HL-60 (cell line): ENCODE results near the gene TAX1BP1.

Experiments
- DNase-seq, 2 experiments: peaks; one replicate each; pipeline ENCODE4 v3.0.0-alpha.2; 2010 to 2020; ENCODE audit warnings: low read depth in 1 of 2, low spot score in 1 of 2
- H3K27ac ChIP-seq: fragments of 250-450 bp; sonication (Bioruptor Pico); replicated peaks from 2 replicates; pipeline ENCODE4 v1.5.1; 2020; ENCODE audit warnings: mild to moderate bottlenecking, moderate library complexity
- H3K27me3 ChIP-seq: fragments of 250-450 bp; sonication (Bioruptor Pico); 2 replicates; pipeline ENCODE4 v1.5.1; 2021; ENCODE audit warnings: mild to moderate bottlenecking, moderate library complexity; ENCODE audit not compliant: insufficient read depth, poor library complexity, severe bottlenecking
- H3K4me3 ChIP-seq: replicated peaks from 2 replicates; pipeline ENCODE4 v1.5.1; 2011; ENCODE audit warnings: mild to moderate bottlenecking, control low read depth, low read length; ENCODE audit not compliant: insufficient read depth
- GABPA ChIP-seq: IDR thresholded peaks from 2 replicates; pipeline ENCODE4 v1.6.1; 2012; ENCODE audit warnings: low read depth
- POLR2AphosphoS5 ChIP-seq: IDR thresholded peaks from 2 replicates; pipeline ENCODE4 v1.6.1; 2012; ENCODE audit warnings: low read depth
- SPI1 ChIP-seq: IDR thresholded peaks from 2 replicates; pipeline ENCODE4 v1.6.1; 2012; ENCODE audit warnings: low read depth, mild to moderate bottlenecking, borderline replicate concordance
- TF ChIP-seq, protein P1 (sequence below): IDR thresholded peaks from 2 replicates; pipeline ENCODE4 v1.6.1; 2012; ENCODE audit warnings: low read depth; ENCODE audit not compliant: insufficient replicate concordance
- TF ChIP-seq, protein P2 (sequence below): IDR thresholded peaks from one replicate; pipeline ENCODE4 v1.5.1; 2011; ENCODE audit warnings: low read length, control low read depth, inconsistent platforms; ENCODE audit not compliant: insufficient read depth

The TAX1BP1 gene

DNA sequence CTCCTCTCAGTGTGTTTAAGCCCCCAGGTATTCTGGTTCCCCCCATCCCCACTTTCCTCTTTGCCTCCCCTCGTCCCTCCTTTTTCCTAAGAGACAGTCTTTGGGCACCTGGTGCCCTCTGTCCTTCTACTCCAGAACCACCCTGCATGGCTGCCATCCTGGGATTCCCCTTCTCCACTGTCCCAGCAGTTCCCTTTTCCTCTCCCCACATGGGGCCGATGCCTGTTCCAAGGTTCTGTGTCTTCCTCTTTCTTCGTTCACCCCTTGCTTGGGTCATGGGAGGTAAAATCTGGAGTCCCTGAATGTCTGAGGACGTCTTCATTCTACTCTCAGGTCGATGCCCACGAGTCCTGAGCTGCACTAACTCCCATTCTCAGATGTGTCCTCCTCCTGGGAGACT is 120.8 kb downstream of the TAX1BP1 start:
- TF ChIP-seq SPI1, result peak; percentile 88
- TF ChIP-seq, protein P1, sequence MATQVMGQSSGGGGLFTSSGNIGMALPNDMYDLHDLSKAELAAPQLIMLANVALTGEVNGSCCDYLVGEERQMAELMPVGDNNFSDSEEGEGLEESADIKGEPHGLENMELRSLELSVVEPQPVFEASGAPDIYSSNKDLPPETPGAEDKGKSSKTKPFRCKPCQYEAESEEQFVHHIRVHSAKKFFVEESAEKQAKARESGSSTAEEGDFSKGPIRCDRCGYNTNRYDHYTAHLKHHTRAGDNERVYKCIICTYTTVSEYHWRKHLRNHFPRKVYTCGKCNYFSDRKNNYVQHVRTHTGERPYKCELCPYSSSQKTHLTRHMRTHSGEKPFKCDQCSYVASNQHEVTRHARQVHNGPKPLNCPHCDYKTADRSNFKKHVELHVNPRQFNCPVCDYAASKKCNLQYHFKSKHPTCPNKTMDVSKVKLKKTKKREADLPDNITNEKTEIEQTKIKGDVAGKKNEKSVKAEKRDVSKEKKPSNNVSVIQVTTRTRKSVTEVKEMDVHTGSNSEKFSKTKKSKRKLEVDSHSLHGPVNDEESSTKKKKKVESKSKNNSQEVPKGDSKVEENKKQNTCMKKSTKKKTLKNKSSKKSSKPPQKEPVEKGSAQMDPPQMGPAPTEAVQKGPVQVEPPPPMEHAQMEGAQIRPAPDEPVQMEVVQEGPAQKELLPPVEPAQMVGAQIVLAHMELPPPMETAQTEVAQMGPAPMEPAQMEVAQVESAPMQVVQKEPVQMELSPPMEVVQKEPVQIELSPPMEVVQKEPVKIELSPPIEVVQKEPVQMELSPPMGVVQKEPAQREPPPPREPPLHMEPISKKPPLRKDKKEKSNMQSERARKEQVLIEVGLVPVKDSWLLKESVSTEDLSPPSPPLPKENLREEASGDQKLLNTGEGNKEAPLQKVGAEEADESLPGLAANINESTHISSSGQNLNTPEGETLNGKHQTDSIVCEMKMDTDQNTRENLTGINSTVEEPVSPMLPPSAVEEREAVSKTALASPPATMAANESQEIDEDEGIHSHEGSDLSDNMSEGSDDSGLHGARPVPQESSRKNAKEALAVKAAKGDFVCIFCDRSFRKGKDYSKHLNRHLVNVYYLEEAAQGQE, result no peak
- Histone ChIP-seq H3K4me3 (no peak overlapping the region), H3K27me3 (no peaks in the 10 kb centered on the region), H3K27ac (no peak overlapping the region)
- peak in 1 of 2 experiments; percentile 14 for DNase-seq

DNA sequence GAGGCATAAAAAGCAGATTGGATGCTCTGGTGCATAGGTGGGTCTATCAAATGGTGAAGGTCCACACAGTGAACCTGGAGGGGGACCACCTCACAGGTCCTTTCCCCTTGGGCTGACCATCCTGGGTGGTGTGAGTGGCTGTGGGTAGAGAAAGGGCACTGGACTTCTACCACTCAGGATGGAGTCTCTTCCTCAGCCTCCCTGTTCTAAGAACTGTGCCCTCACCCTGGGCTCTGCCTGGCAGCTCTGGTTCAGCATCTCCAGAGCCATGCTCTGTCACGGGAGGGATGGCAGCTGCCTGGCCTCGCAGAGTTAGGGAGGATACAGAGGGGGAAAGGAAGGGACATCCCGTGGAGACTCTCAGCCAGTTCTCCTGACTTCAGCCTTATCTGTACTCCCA is 121.8 kb downstream of the TAX1BP1 start:
- Histone ChIP-seq H3K27ac (no peak overlapping the region), H3K4me3 (no peak overlapping the region), H3K27me3 (no peaks in the 10 kb centered on the region)
- TF ChIP-seq GABPA, result no peak
- TF ChIP-seq, protein P1, result no peak
- TF ChIP-seq, protein P2, sequence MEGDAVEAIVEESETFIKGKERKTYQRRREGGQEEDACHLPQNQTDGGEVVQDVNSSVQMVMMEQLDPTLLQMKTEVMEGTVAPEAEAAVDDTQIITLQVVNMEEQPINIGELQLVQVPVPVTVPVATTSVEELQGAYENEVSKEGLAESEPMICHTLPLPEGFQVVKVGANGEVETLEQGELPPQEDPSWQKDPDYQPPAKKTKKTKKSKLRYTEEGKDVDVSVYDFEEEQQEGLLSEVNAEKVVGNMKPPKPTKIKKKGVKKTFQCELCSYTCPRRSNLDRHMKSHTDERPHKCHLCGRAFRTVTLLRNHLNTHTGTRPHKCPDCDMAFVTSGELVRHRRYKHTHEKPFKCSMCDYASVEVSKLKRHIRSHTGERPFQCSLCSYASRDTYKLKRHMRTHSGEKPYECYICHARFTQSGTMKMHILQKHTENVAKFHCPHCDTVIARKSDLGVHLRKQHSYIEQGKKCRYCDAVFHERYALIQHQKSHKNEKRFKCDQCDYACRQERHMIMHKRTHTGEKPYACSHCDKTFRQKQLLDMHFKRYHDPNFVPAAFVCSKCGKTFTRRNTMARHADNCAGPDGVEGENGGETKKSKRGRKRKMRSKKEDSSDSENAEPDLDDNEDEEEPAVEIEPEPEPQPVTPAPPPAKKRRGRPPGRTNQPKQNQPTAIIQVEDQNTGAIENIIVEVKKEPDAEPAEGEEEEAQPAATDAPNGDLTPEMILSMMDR, result no peak
- no peak for TF ChIP-seq SPI1
- DNase-seq, result no peak

DNA sequence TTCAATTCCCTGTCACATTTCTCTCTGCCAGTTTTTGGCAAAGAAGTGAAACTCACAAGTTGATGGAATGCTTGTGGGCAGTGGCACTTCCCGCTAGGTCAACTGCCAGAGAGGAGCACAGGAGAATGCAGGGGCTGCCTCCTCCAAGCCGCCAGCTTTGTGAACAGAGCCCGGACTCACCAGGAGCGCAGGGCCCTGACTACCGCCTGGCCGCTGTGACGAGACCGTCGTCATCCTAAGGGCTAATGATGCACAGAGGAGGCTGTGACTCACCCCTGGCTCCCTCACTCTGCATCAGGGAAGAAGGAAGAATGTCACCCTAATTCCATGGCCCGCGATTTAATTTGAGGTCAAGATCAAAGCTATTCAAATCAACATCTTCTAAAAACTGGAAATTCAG is 123.9 kb downstream of the TAX1BP1 start:
- Histone ChIP-seq H3K27ac (no peak overlapping the region), H3K27me3 (no peaks in the 10 kb centered on the region), H3K4me3 (no peak overlapping the region)
- DNase-seq, result no peak
- TF ChIP-seq, protein P1, result no peak
- TF ChIP-seq POLR2AphosphoS5 (no peak), GABPA (no peak), SPI1 (no peak)
- TF ChIP-seq, protein P2, result no peak

DNA sequence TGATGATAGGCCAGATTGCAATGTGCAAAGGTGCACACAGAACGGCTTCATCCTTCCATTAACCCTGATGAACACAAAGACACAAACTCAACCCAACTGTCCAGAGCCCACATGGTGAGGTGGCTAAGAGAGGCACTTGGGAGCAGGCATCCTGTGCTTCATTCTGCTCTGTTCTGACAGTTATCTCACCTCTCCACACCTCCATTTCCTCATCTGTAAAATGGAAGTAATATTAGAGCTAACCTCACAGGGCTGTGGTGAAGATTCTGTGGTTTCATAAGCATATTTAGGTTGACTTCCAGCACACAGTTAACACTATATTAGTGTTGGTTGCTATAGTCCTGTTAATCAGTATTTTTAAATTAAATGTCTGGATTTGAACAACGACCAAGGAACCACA is 126.3 kb downstream of the TAX1BP1 start:
- no peaks in the 10 kb centered on the region for H3K27me3 ChIP-seq
- H3K27ac ChIP-seq, result no peak overlapping the region
- H3K4me3 ChIP-seq, result no peak overlapping the region
- TF ChIP-seq, protein P1, result no peak
- TF ChIP-seq GABPA, result no peak
- no peak for TF ChIP-seq SPI1
- TF ChIP-seq, protein P2, result no peak
- no peak for TF ChIP-seq POLR2AphosphoS5
- no peak for DNase-seq
